Endothelial cell of umbilical vein (primary cell): Measurements from ENCODE around the gene AAR2. TPM values are rescaled to one million over a fixed set of nuclear protein-coding genes. Genes with fewer than 3 reads are reported as not detected.

Experiments used
- BruUV-seq: library from RNA; stranded (reverse); fragments of 400-500 nt; replicated peaks from 2 replicates; lab custom pipeline; 2021; lab: Mats Ljungman, UMichigan
- CTCF ChIA-PET: fragments of 300-600, 350-600 bp; sonication (Branson Sonifier 250); formaldehyde crosslinking; loops from one replicate; lab custom pipeline; 2021; ENCODE audit warnings: antibody characterized with exemption, inconsistent platforms; lab: Charles Lee
- POLR2A ChIA-PET: fragments of 300-600, 350-600 bp; sonication (Branson Sonifier 250); formaldehyde crosslinking; loops from one replicate; lab custom pipeline; 2021; ENCODE audit warnings: antibody characterized with exemption, inconsistent platforms; lab: Charles Lee
- DNase-seq: peaks from one replicate; pipeline ENCODE4 v3.0.0-alpha.2; 2011; ENCODE audit warnings: low read depth, low spot score
- FAIRE-seq: peaks from 2 replicates; lab custom pipeline; 2011; peaks lifted over from hg19 to GRCh38; lab: Jason Lieb, UNC
- H2AFZ ChIP-seq: 2 replicates; pipeline ENCODE4 v1.6.0; 2012; ENCODE audit warnings: low read depth, low read length, control low read depth, inconsistent platforms
- H3K27ac ChIP-seq: 2 replicates; pipeline ENCODE4 v1.5.1; 2011; ENCODE audit warnings: low read depth, mild to moderate bottlenecking, control low read depth, low read length, moderate library complexity; ENCODE audit not compliant: insufficient read depth
- H3K27me3 ChIP-seq, 2 experiments: 2 replicates each; pipeline versions ENCODE4 v1.6.0 to v1.6.1; 2011; ENCODE audit warnings: low read length in 2 of 2, mixed read lengths in 1 of 2; ENCODE audit not compliant: control insufficient read depth in 2 of 2, insufficient read depth in 2 of 2
- H3K36me3 ChIP-seq, 2 experiments: 2 replicates in 1 of 2; 3 replicates in 1 of 2; pipeline ENCODE4 v1.5.1; 2011; ENCODE audit warnings: low read length in 2 of 2, mild to moderate bottlenecking in 1 of 2, moderate library complexity in 1 of 2; ENCODE audit not compliant: control insufficient read depth in 2 of 2, insufficient read depth in 2 of 2; ENCODE audit errors: extremely low read depth in 1 of 2
- H3K4me1 ChIP-seq: 3 replicates; pipeline ENCODE4 v1.5.1; 2011; ENCODE audit warnings: mild to moderate bottlenecking, low read length; ENCODE audit not compliant: control insufficient read depth, insufficient read depth; ENCODE audit errors: extremely low read depth
- H3K4me2 ChIP-seq: 2 replicates; pipeline ENCODE4 v1.6.1; 2011; ENCODE audit warnings: low read length, control low read depth, mixed read lengths; ENCODE audit not compliant: insufficient read depth
- H3K4me3 ChIP-seq, 3 experiments: fragments of 200-600 bp in 1 of 3; sonication (generic), shearing (Covaris generic) in 1 of 3; replicated peaks in 1 of 3; 2 replicates each; pipeline ENCODE4 v1.5.1; 2011 to 2016; ENCODE audit warnings: control low read depth in 3 of 3, low read length in 3 of 3, mild to moderate bottlenecking in 2 of 3, inconsistent platforms in 1 of 3, low read depth in 1 of 3, moderate library complexity in 1 of 3; ENCODE audit not compliant: insufficient read depth in 1 of 3
- H3K79me2 ChIP-seq: 2 replicates; pipeline ENCODE4 v1.6.0; 2012; ENCODE audit warnings: low read length, inconsistent platforms; ENCODE audit not compliant: control insufficient read depth, insufficient read depth
- H3K9ac ChIP-seq: replicated peaks from 2 replicates; pipeline ENCODE3; 2011; ENCODE audit warnings: low read length, control low read depth; ENCODE audit not compliant: insufficient read depth; ENCODE audit errors: extremely low read depth
- H3K9me1 ChIP-seq: replicated peaks from 3 replicates; pipeline ENCODE4 v1.6.0; 2011; ENCODE audit warnings: mild to moderate bottlenecking, low read length; ENCODE audit not compliant: control insufficient read depth, insufficient read depth; ENCODE audit errors: extremely low read depth
- H3K9me3 ChIP-seq: replicated peaks from 2 replicates; pipeline ENCODE4 v1.5.1; 2012; ENCODE audit warnings: low read length, inconsistent platforms; ENCODE audit not compliant: control insufficient read depth, insufficient read depth
- H4K20me1 ChIP-seq: replicated peaks from 2 replicates; pipeline ENCODE3; 2011; ENCODE audit warnings: mild to moderate bottlenecking, low read length; ENCODE audit not compliant: control insufficient read depth, insufficient read depth; ENCODE audit errors: extremely low read depth
- FOS ChIP-seq: IDR thresholded peaks from 2 replicates; pipeline ENCODE4 v1.6.1; 2011; ENCODE audit warnings: mild to moderate bottlenecking, low read length, moderate library complexity, borderline replicate concordance; ENCODE audit not compliant: insufficient read depth
- GATA2 ChIP-seq: IDR thresholded peaks from 2 replicates; pipeline ENCODE4 v1.7.0; 2011; ENCODE audit warnings: low read depth, mild to moderate bottlenecking, moderate library complexity, mixed read lengths, low read length; ENCODE audit not compliant: insufficient read length, insufficient read depth
- JUN ChIP-seq: IDR thresholded peaks from 2 replicates; pipeline ENCODE4 v1.6.1; 2011; ENCODE audit warnings: borderline replicate concordance, low read depth; ENCODE audit not compliant: insufficient read length, insufficient read depth
- POLR2A ChIP-seq: IDR thresholded peaks from 2 replicates; pipeline ENCODE4 v1.6.1; 2012; ENCODE audit warnings: low read depth, mild to moderate bottlenecking, control low read depth, low read length
- POLR2AphosphoS5 ChIP-seq: IDR thresholded peaks from 2 replicates; pipeline ENCODE4 v1.6.1; 2012; ENCODE audit warnings: low read depth, mild to moderate bottlenecking, control low read depth, low read length, moderate library complexity; ENCODE audit not compliant: insufficient read depth
- dilution Hi-C: fragments of 300-500 bp; cut with MboI; formaldehyde crosslinking; loops from one replicate; pipeline ENCODE4 v1.15.0; 2019; ENCODE audit warnings: low sequenced_read_pairs; ENCODE audit not compliant: extremely low pct_ligation_motif_present
- intact Hi-C: fragments of 100-400 bp; cut with micrococcal nuclease; formaldehyde crosslinking; loops from one replicate; pipeline ENCODE4 v1.10.0; 2022
- polyA plus RNA-seq, 4 experiments: library from polyadenylated mRNA; depleted of rRNA in 3 of 4; stranded (reverse) in 3 of 4; unstranded in 1 of 4; fragments of >200 nt; gene quantifications; 2 replicates each; pipeline versions ENCODE4 v1.2.1 to v1.2.3, GENCODE V29; 2011 to 2012; ENCODE audit warnings: missing spikeins in 1 of 4
- total RNA-seq: library from RNA; stranded (reverse); gene quantifications from 2 replicates; pipeline ENCODE4 v1.2.3, GENCODE V29; 2021

AAR2 gene
- total and polyA plus RNA-seq, 2 donors (not counting 3 experiments of a cell fraction or from before 2014, with no cell fraction given), result 21.9 to 29.4 TPM

DNA sequence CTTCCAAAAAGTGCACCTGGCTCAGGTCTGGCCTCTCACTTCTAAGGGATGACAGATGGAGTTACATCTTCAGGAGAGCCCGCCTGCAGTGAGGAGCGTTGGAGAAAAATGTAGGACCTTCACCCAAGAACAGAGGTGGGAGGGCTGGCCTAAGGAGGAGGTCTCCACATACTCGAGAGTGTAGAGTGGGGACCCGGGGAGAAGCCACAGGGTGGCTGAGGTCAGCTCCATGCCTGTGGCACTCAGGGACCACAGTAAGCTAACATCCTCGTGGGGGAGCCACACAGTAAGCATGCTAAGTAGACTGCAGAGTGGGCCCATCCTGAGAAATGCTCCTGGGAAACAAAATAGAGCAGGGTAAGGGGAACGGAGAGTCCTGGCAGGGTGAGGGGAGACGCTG, 24.0 kb downstream of the AAR2 start:
- Histone ChIP-seq H3K27ac (no peak overlapping the region), H3K27me3 (no peaks in the 10 kb centered on the region), H3K79me2 (no peaks in the 10 kb centered on the region), H3K9ac (no peak overlapping the region), H3K4me3 (no peak overlapping the region), H3K36me3 (peaks cover 3 to 8% of the 10 kb centered on the region in 2 experiments), H2AFZ (no peak overlapping the region), H3K4me1 (no peaks in the 10 kb centered on the region), H4K20me1 (no peaks in the 10 kb centered on the region), H3K4me2 (no peak overlapping the region), H3K9me1 (no peaks in the 10 kb centered on the region), H3K9me3 (no peaks in the 10 kb centered on the region)
- no TSS peak for BruUV-seq
- dilution Hi-C loops, result no loop called here
- POLR2A ChIA-PET, result no interaction called here
- DNase-seq (no peak), FAIRE-seq (no peak)
- CTCF ChIA-PET, result interaction anchor here (0.7 to 1.3 kb wide), 2 partner anchors 58 to 279 kb away, joined by 3 to 4 read pairs; no protein-coding TSS in a partner anchor
- intact Hi-C loops, result no loop called here
- no peak for TF ChIP-seq JUN
- no peak for TF ChIP-seq GATA2
- no peak for TF ChIP-seq POLR2AphosphoS5

DNA sequence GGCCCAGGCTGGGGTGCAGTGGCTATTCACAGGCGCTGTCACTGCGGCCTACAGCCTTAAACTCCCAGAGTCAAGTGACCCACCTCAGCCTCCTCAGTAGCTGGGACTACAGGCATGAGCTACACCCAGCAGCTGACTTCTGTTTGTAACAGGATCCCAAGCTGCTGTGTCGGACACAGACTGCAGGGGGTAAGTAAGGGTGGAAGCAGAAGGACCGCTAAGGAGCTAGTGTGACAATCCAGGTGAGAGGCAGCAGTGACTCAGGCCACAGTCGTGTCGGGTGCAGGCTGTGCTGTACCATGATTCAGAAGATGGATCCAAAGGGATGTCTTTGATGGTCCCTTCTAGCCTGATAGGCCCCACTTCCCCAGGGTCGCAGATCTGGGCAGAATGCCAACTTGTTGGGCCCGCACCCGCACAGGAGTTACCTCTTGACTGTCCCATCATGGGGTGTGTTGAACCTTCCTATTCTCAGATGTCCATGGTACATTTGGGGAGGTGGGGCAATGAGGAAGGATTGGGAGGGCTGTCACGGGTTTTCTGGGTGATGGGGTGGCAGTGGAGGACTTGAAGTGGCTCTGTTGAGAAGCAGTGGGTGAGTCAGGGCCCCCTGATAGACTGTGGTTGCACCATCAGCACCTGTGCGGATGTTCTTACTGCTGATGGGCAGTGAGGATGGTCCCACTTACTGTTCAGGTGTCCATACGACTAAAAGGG, 25.3 kb downstream of the AAR2 start:
- no peak overlapping the region for H3K4me2 ChIP-seq
- no peaks in the 10 kb centered on the region for H3K9me3 ChIP-seq
- TF ChIP-seq POLR2A, result no peak
- no peak for TF ChIP-seq JUN
- TF ChIP-seq FOS, result no peak
- H4K20me1 ChIP-seq, result no peaks in the 10 kb centered on the region
- intact Hi-C loops, result no loop called here
- BruUV-seq, result no TSS peak
- H3K4me1 ChIP-seq, result no peaks in the 10 kb centered on the region
- dilution Hi-C loops, result no loop called here
- no peaks in the 10 kb centered on the region for H3K79me2 ChIP-seq
- FAIRE-seq, result no peak
- no peak for DNase-seq
- ChIA-PET CTCF (interaction anchor here (0.7 to 1.4 kb wide), 2 partner anchors 12 to 231 kb away, joined by 3 to 7 read pairs; no protein-coding TSS in a partner anchor), POLR2A (no interaction called here)
- H3K4me3 ChIP-seq, result no peak overlapping the region
- no peak overlapping the region for H3K27ac ChIP-seq
- H3K27me3 ChIP-seq, result no peaks in the 10 kb centered on the region
- H3K9me1 ChIP-seq, result no peaks in the 10 kb centered on the region
- H2AFZ ChIP-seq, result no peak overlapping the region
- H3K9ac ChIP-seq, result no peak overlapping the region
- no peaks in the 10 kb centered on the region for H3K36me3 ChIP-seq
